ENCODE data around the gene APOC3. TPM values are rescaled to one million over a fixed set of nuclear protein-coding genes. Genes with fewer than 3 reads are reported as not detected.

APOC3 gene
- total RNA-seq, 1 experiment from 2014 or later: 3.5 TPM

GRCh38 chr11:116842117-116842516, 12.4 kb downstream of the APOC3 start:
- CTCF ChIA-PET: no interaction called here
- ATAC-seq: no peak
- Histone ChIP-seq H3K4me1 (ENCODE audit: control insufficient read depth in 1 of 2, insufficient read depth in 2 of 2, low read length in 2 of 2) (no peaks in the 10 kb centered on the region), H3K36me3 (ENCODE audit: control insufficient read depth in 1 of 2, insufficient read depth in 2 of 2, low read length in 2 of 2) (peaks cover under 1 to 9% of the 10 kb centered on the region in 2 experiments; a peak in 2 of 4 replicates), H3K9me2 (ENCODE audit: insufficient read depth) (no peaks in the 10 kb centered on the region), H4K20me1 (ENCODE audit: insufficient read depth) (no peaks in the 10 kb centered on the region), H3K27ac (ENCODE audit: low read depth, low read length) (no peak overlapping the region), H3K4me3 (replicated peaks in 1 of 2; ENCODE audit: low read depth in 1 of 2, low read length in 2 of 2) (no peak overlapping the region), H3K79me2 (ENCODE audit: insufficient read depth, low read length) (no peaks in the 10 kb centered on the region), H3K9ac (ENCODE audit: low read length) (no peak overlapping the region), H2AFZ (ENCODE audit: low read depth, low read length, poor library complexity, severe bottlenecking) (no peak overlapping the region), H3K9me3 (ENCODE audit: control insufficient read depth in 1 of 2, insufficient read depth in 1 of 2, low read depth in 1 of 2, low read length in 2 of 2) (no peaks in the 10 kb centered on the region), H3K27me3 (ENCODE audit: insufficient read depth, low read length) (no peaks in the 10 kb centered on the region), H3K4me2 (ENCODE audit: low read length) (no peak overlapping the region)
- intact Hi-C loops (cut with micrococcal nuclease): no loop called here
- DNase-seq (ENCODE audit: low read depth, low spot score): no peak
- no TSS peak for BruUV-seq (replicated peaks)
- RAD21 ChIA-PET (ENCODE audit: low non-redundant PET in 1 of 2, low total read pairs in 2 of 2, uncharacterized antibody in 2 of 2, unreplicated experiment in 2 of 2): no interaction called here
- no peak for TF ChIP-seq CEBPB (IDR thresholded peaks at IDR 0.05; ENCODE audit: low read depth)
- TF ChIP-seq MAX (IDR thresholded peaks at IDR 0.05): no peak
- POLR2A ChIA-PET: no interaction called here

GRCh38 chr11:116842909-116843308, 13.2 kb downstream of the APOC3 start:
- Histone ChIP-seq H3K27me3 (ENCODE audit: insufficient read depth, low read length) (no peaks in the 10 kb centered on the region), H3K9me3 (ENCODE audit: control insufficient read depth in 1 of 2, insufficient read depth in 1 of 2, low read depth in 1 of 2, low read length in 2 of 2) (no peaks in the 10 kb centered on the region), H3K4me1 (ENCODE audit: control insufficient read depth in 1 of 2, insufficient read depth in 2 of 2, low read length in 2 of 2) (no peaks in the 10 kb centered on the region), H3K9ac (ENCODE audit: low read length) (no peak overlapping the region), H3K4me2 (ENCODE audit: low read length) (no peak overlapping the region), H3K9me2 (ENCODE audit: insufficient read depth) (no peaks in the 10 kb centered on the region), H3K27ac (ENCODE audit: low read depth, low read length) (no peak overlapping the region), H3K79me2 (ENCODE audit: insufficient read depth, low read length) (no peaks in the 10 kb centered on the region), H4K20me1 (ENCODE audit: insufficient read depth) (no peaks in the 10 kb centered on the region), H2AFZ (ENCODE audit: low read depth, low read length, poor library complexity, severe bottlenecking) (no peak overlapping the region), H3K36me3 (ENCODE audit: control insufficient read depth in 1 of 2, insufficient read depth in 2 of 2, low read length in 2 of 2) (peaks cover 3 to 17% of the 10 kb centered on the region in 2 experiments; a peak in 2 of 4 replicates), H3K4me3 (replicated peaks in 1 of 2; ENCODE audit: low read depth in 1 of 2, low read length in 2 of 2) (no peak overlapping the region)
- TF ChIP-seq SRF (IDR thresholded peaks at IDR 0.05; ENCODE audit: low read depth) (no peak), POLR2A (IDR thresholded peaks at IDR 0.05; ENCODE audit: borderline replicate concordance, extremely low read depth, insufficient read depth, insufficient read length) (no peak), JUND (IDR thresholded peaks at IDR 0.05) (no peak), CBX3 (IDR thresholded peaks at IDR 0.05; ENCODE audit: low read depth) (no peak), EZH2 (IDR thresholded peaks at IDR 0.05) (no peak)
- ATAC-seq (no peak), DNase-seq (ENCODE audit: low read depth, low spot score) (no peak)
- ChIA-PET RAD21 (ENCODE audit: low non-redundant PET in 1 of 2, low total read pairs in 2 of 2, uncharacterized antibody in 2 of 2, unreplicated experiment in 2 of 2) (no interaction called here), POLR2A (no interaction called here), CTCF (no interaction called here)
- intact Hi-C loops (cut with micrococcal nuclease): no loop called here
- BruUV-seq (replicated peaks): no TSS peak

Data from HCT116 (cell line).